Stimulated activated CD8-positive, alpha-beta memory T cell treated with anti-CD3 and anti-CD28 coated beads, Interleukin-7, amount 100 ng/mL, for 4 hours (primary cell): ENCODE data around the gene DRD4.

Experiments used
- DNase-seq, 2 donors: peaks; one replicate each; pipeline ENCODE4 v3.0.0-alpha.2; 2020; ENCODE audit warnings: low read depth in 2 of 2

Gene DRD4

GRCh38 chr11:621838-622237 lies 15.2 kb upstream of the DRD4 start:
- no peak for DNase-seq

GRCh38 chr11:623349-623869 lies 13.7 kb upstream of the DRD4 start:
- DNase-seq = no peak

- no peak for DNase-seq
Observed at GRCh38 chr11:623999-624704, 12.9 kb upstream of the DRD4 start.

GRCh38 chr11:624705-625635 lies 12.1 kb upstream of the DRD4 start, which contains the start of gene CDHR5:
Gene CDHR5 (minus strand): TSS chr11:624955. CDS start chr11:624902, 53 bp downstream.
- no peak for DNase-seq

- no peak for DNase-seq
Observed at GRCh38 chr11:625636-626268, 11.3 kb upstream of the DRD4 start.

GRCh38 chr11:626475-627307 lies 10.4 kb upstream of the DRD4 start, which contains the start of gene SCT:
Gene SCT (minus strand): TSS chr11:627181. CDS start chr11:627143, 38 bp downstream.
- DNase-seq = no peak

GRCh38 chr11:627308-627576 lies 9.8 kb upstream of the DRD4 start:
- DNase-seq = no peak

GRCh38 chr11:628056-628455 lies 9.0 kb upstream of the DRD4 start:
- no peak for DNase-seq

GRCh38 chr11:629237-629583 lies 7.9 kb upstream of the DRD4 start:
- DNase-seq = no peak

- no peak for DNase-seq
Observed at GRCh38 chr11:630871-631270, 6.2 kb upstream of the DRD4 start.

GRCh38 chr11:635945-636510 lies 1.0 kb upstream of the DRD4 start:
- DNase-seq = no peak

- no peak for DNase-seq
Observed at GRCh38 chr11:637333-637592, 194 bp downstream of the DRD4 start.

GRCh38 chr11:637593-638521 lies 788 bp downstream of the DRD4 start:
- no peak for DNase-seq

- DNase-seq = no peak
Observed at GRCh38 chr11:638631-639331, 1.7 kb downstream of the DRD4 start.

GRCh38 chr11:639332-639955 lies 2.4 kb downstream of the DRD4 start:
- DNase-seq = no peak

- no peak for DNase-seq
Observed at GRCh38 chr11:640021-640706, 3.1 kb downstream of the DRD4 start.

GRCh38 chr11:641806-642370 lies 4.8 kb downstream of the DRD4 start:
- DNase-seq = no peak

GRCh38 chr11:643366-643765 lies 6.3 kb downstream of the DRD4 start:
- no peak for DNase-seq
